ENCODE results near the gene SLC38A1. TPM values are rescaled to one million over a fixed set of nuclear protein-coding genes. Genes with fewer than 3 reads are reported as not detected.

The SLC38A1 gene
- total RNA-seq, 1 donor, result 203 TPM

DNA sequence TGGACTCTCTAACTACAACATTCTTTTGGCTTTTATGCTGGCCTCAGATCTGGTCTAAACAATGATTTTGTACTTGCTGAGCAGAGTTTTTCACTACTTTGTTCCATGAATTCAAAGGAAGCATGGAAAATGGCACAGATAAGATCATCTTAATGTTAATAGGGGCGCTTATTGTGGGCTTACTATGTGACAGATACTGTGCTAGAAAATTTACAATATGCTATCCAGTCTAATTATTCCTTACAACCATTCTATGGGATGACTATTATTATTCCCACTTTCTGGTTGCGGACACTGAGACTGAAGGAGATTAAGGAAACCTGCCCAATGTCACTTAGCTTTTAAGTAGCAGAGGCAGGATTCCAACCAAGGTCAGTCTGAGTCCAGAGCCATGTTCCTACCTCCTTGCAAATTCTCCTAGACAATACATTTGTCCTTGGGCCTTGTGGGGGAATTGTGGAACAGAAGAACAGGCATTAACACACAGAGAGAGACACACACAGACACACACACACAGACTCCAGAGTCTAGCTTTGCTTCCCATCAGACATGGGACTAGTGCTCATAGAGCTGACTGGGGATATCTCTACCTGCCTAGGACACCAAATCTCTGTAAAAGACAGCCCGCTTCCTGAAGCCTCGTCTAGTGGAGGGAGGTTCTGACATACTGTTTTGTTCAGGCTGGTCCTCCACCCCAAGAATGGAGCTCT lies 107.7 kb downstream of the SLC38A1 start:
- no peak for DNase-seq (ENCODE audit: low read depth)
- TF ChIP-seq, protein P1, sequence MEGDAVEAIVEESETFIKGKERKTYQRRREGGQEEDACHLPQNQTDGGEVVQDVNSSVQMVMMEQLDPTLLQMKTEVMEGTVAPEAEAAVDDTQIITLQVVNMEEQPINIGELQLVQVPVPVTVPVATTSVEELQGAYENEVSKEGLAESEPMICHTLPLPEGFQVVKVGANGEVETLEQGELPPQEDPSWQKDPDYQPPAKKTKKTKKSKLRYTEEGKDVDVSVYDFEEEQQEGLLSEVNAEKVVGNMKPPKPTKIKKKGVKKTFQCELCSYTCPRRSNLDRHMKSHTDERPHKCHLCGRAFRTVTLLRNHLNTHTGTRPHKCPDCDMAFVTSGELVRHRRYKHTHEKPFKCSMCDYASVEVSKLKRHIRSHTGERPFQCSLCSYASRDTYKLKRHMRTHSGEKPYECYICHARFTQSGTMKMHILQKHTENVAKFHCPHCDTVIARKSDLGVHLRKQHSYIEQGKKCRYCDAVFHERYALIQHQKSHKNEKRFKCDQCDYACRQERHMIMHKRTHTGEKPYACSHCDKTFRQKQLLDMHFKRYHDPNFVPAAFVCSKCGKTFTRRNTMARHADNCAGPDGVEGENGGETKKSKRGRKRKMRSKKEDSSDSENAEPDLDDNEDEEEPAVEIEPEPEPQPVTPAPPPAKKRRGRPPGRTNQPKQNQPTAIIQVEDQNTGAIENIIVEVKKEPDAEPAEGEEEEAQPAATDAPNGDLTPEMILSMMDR (IDR thresholded peaks at IDR 0.05; ENCODE audit: insufficient read depth, low read length), result no peak
- H3K4me3 ChIP-seq (ENCODE audit: low read depth, low read length), result no peak overlapping the region

DNA sequence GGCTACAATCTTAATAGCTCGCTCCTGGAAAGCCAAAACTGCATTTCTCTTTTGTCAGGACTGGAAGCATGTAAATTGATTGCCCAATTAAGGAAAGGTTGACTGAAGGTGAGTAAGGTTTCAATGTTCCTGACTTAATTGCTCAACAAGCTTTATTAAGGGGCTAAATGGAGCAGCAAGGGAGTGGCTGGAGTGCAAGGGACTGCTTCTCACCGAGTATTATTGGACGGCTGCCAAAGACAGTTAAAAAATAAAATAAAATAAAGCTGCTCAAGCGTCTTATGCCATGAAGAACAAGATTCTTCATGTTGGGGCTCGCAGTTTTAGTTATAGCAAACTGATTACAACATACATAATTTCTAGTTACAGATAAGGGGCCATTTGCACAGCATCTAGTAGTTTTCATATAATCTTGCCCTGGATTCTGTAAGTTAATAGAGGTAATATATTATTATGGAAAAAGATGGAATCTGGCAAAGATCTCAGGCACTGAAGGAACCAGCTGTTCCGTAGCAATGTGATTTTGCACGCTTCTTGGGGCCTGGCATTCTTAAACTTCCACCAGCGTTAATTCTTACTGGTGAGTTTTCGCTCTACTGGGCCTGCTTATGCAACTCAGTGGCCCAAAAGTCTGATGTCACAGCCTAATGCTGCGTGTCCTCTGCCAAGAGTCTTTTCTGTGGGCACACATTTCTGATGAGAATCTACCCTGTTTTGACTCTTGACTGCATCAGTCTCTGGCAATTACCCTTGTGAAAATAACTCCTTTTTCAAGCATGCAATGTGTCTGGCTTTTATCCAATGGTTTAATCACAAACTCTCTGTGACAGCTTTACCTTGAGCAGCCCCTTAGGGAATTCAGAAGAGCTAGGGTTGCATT lies 108.5 kb downstream of the SLC38A1 start:
- DNase-seq (ENCODE audit: low read depth), result peak; percentile 90
- no peak overlapping the region for H3K4me3 ChIP-seq (ENCODE audit: low read depth, low read length)
- TF ChIP-seq, protein P1 (IDR thresholded peaks at IDR 0.05; ENCODE audit: insufficient read depth, low read length), result no peak

DNA sequence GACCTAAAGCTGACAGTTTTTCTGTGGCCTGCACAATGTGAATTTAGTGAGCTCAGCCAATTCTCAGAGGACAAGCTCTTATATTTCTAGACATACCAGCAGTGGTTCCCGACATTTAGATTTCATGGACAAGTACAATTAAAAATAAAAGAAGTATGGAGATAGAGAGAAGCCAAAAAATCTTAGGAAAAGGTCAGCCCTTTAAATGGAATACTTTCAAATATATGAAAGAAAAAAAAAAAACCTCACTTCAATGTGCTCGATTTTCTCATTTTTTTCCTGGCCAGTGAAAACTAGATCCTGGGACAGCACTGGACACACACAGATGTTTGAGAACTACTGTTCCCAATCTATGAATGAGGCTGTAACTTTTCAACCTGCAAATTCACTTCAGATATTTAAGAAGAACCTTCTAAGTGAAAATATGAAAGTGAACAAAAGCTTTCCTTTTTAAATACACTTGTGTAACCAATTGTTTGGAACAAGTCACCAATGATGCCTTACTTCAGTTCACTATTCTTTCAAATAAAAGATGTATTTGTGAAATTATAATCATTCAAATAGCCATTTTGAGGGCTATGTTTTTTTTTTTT lies 109.4 kb downstream of the SLC38A1 start:
- no peak overlapping the region for H3K4me3 ChIP-seq (ENCODE audit: low read depth, low read length)
- TF ChIP-seq, protein P1 (IDR thresholded peaks at IDR 0.05; ENCODE audit: insufficient read depth, low read length), result no peak
- DNase-seq (ENCODE audit: low read depth), result no peak

DNA sequence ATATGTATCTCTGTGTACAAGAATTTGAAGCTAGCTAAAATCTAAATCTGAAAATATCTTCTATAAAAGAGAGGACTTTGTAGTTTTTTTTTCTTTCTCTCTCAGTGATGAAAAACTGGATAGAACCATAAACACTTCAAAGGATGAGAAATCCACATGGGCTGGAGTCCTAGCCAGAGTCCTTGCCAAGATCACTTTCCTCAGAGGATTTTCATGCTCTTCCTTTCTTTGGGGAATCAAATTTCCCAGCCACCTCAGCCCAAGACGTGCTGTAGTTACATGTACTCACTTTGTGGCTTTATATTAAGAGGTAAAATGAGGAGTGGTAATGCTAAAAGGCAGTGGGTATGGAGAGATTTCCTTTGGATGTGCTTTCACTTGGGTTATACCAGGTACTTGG lies 110.3 kb downstream of the SLC38A1 start:
- H3K4me3 ChIP-seq (ENCODE audit: low read depth, low read length), result no peak overlapping the region
- peak; percentile 43 for DNase-seq (ENCODE audit: low read depth)
- TF ChIP-seq, protein P1 (IDR thresholded peaks at IDR 0.05; ENCODE audit: insufficient read depth, low read length), result no peak

DNA sequence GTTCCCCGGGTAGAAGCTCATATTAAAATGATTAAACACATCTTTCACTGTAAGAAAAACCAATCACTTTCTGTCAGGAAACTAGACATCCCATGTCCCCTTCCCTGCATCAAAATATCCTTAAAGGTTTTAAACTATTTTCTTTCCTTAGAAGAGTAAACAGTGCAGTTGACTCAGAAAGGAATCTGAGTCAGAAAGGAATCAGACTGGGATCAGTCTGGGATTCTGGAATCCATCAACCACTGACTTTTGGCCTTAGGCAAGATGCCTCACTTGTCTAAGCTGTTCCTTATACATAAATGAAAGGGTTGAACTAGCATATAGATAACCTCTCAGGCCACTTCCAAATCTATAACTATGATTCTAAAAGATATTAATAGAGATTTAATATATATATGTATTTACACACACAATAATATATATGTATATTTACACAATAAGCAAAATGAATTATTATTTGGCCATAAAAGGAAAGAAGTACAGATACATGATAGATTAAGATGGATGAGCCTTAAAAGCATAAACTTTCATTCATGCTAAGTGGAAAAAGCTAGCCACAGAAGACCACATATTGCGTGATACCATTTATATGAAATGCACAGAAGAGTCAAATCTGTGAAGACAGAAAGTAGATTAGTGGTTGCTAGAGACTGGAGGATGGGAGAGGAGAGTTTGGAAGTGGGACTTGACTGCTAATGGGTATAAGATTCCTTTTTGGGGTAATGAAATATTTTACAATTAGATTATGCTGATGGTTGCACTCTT lies 114.4 kb downstream of the SLC38A1 start:
- H3K4me3 ChIP-seq (ENCODE audit: low read depth, low read length), result no peak overlapping the region
- peak; percentile 74 for DNase-seq (ENCODE audit: low read depth)
- TF ChIP-seq, protein P1 (IDR thresholded peaks at IDR 0.05; ENCODE audit: insufficient read depth, low read length), result no peak

DNA sequence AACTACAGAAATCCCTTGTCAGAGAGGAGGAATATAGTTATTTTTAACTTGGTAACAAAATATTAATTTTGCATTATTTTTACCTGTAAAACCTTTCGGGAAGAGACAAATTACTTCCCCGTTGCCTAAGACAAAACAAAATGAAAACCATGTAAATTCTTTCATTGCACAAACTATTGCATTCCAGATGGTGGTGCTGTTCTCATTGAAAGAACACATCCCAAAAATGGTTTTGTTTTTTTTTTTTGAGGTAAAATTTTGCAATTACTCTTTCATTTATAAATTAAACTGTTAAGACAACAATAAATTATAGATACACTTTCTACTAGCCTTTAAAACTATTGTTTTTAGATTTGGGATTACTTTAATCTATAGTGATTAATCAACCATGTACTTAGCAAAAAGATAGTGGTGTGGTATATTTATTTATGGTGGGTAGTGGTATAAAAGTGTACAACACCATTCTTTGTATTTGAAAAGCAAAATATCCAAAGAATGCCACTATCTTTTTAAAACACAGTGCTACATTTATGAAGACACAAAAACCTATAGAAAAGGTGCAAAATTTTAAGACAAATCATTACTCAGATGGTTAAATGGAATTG lies 115.5 kb downstream of the SLC38A1 start:
- peak; percentile 63 for DNase-seq (ENCODE audit: low read depth)
- no peak overlapping the region for H3K4me3 ChIP-seq (ENCODE audit: low read depth, low read length)
- TF ChIP-seq, protein P1 (IDR thresholded peaks at IDR 0.05; ENCODE audit: insufficient read depth, low read length), result peak; percentile 74

Measured in fibroblast of the aortic adventitia (primary cell).